IPS-18c (cell line): ENCODE results near the gene DBNL.
A peak's percentile ranks its signal among the peaks of the same experiment; 100 is the strongest.

ENCODE experiments used
- H3K4me3 ChIP-seq: 2 replicates; pipeline ENCODE4 v1.7.0; 2013; ENCODE audit warnings: low read depth, mild to moderate bottlenecking, low read length, moderate library complexity; ENCODE audit not compliant: insufficient read depth
- H3K9me3 ChIP-seq: one replicate; pipeline ENCODE4 v1.6.1; 2013; ENCODE audit warnings: mild to moderate bottlenecking, low read length, moderate library complexity; ENCODE audit not compliant: control insufficient read depth, insufficient read depth

The DBNL gene

GRCh38 chr7:44082541-44083207 lies 38.2 kb downstream of the DBNL start:
- H3K9me3 ChIP-seq: no peaks in the 10 kb centered on the region
- H3K4me3 ChIP-seq: peak overlapping the region; percentile 53

DNA sequence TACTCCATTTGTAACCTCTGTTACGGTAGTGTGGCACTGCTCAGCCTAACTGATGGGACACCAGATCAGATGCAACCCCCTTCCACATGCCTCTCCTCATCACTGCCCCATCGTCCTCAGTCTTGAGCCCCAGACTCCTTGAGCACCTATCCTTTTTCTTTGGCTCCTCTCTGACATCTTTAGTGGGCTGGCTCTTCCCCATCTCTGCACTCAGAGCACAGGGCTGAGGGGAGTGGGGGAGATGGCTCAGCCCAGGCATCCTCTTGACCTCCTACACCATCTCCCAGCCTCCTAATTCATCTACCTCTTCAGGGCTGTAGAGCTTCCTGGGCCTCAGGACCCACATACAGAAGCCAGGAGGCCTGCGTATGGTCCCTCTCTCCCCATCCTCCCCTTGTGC lies 39.3 kb downstream of the DBNL start:
- H3K9me3 ChIP-seq: no peaks in the 10 kb centered on the region
- H3K4me3 ChIP-seq: no peak overlapping the region

DNA sequence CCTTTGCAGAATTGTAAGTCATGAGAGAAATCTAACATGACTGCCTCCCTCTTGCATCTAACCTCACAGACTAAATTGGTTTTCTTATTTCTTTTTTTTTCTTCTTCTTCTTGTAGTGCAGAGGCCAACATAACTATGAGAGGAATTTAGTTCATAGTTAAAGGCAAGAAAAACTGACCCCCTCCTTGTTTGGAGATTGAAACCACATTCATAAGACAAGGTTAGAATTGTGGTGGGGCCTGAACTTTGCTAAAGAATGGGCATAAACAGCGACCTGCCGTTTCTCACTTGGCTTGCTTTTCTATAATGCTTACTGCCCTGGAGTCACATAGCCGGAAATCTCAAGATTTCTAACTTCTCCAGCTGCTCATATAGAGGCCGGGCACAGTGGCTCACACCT lies 40.2 kb downstream of the DBNL start:
- Histone ChIP-seq H3K9me3 (no peaks in the 10 kb centered on the region), H3K4me3 (no peak overlapping the region)

DNA sequence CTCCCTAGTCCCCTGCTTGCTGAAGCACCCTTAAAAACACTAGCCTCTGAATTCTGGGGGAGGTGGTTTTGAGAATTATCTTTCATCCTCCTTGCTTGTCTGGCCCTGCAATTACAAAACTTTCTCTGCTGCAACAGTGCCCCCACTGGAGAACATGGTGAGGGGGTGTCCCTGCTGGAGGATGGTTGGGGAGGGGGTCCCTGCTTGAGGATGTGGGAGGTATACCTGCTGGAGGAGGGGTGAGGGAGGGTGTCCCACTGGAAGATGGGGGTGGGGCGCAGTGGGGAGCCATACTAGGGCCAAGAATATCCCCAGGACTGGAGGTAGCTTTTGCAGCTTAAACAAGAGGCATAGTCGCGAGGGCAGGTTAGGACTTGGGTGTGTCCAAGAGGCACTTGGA lies 41.0 kb downstream of the DBNL start:
- no peaks in the 10 kb centered on the region for H3K9me3 ChIP-seq
- no peak overlapping the region for H3K4me3 ChIP-seq

DNA sequence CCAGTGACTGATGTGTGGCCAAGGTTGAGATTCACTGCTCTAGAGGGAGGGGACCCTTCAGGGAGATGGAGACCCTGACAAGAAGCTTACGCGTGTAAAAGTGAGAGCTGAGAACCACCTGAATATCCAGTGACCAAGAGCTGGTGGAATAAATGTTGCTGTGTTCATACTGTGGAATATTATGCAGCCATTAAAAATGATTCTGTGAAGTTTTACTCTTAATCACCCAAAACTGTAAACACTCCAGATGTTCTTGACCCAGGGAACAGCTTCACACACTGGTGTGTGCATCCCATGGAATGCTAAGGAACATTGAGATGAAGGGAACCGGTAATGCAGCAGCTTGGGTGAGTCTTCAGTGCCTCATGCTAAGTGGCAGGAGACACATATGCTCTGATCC lies 42.1 kb downstream of the DBNL start:
- Histone ChIP-seq H3K9me3 (no peaks in the 10 kb centered on the region), H3K4me3 (no peak overlapping the region)

DNA sequence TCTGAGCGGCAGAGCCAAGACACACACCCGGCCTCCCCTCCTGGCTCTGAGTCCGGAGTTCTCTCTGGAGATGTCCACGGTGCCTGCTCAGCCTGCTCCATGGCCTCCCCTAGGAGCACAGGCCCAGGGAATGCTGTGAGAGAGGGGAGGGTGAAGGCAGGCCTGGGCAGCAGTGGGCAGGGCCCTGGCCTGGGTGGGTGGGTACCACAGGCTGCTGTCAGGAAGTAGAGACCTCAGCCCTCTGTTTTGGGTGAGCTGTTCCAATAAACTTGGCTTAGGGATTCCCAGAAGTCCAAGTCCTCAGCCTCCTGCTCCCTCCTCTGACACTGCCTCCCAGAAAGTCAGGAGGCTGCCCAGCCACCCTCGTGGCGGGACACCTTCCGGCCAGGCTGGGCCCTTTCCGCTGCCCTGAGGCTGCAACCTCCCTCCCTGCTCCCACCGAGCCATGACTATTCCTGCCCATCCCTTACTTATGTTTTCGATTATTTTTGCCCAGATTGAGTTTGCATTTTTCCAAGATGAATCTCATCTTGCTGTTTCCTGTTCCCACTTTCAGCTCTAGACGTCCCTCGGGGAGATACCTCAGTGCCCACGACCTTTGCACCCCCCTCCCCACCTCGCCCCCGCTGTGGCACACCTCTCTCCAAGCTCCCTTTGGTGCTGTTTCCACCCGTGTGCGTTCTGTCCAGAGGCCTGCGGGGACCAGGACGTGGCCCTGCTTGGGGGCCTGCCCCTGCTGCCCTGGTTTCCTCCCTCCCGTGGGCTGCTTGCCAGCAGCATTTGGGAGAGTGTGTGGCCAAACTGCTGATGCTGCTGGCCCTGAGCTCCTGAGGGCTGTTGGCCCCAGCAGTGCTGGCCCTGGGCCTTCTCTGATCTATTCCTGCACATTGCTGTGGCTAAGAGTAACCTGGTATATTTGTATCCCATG lies 43.7 kb downstream of the DBNL start:
- Histone ChIP-seq H3K4me3 (no peak overlapping the region), H3K9me3 (no peaks in the 10 kb centered on the region)

DNA sequence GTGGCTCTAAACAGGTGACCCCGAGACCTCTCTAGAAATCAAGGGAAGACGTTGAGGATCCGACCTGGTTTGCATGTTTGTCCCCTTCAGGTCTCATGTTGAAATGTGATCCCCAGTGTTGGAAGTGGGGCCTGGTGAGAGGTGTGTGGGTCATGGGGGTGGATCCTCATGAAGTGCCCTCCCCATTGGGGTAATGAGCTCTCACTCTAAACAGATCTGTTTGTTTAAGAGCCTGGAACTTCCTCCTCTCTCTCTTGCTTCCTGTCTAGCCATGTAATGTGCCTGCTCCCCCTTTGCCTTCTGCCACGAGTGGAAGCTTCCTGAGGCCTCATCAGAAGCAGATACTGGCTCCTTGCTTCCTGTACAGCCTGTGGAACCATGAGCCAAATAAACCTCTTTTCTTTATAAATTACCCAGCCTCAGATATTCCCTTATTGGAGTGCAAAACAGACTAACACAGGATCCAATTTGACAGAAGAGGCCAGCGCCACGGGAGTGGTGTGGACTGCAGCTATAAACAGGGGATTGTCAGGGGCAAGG lies 48.7 kb downstream of the DBNL start:
- Histone ChIP-seq H3K4me3 (no peak overlapping the region), H3K9me3 (no peaks in the 10 kb centered on the region)

DNA sequence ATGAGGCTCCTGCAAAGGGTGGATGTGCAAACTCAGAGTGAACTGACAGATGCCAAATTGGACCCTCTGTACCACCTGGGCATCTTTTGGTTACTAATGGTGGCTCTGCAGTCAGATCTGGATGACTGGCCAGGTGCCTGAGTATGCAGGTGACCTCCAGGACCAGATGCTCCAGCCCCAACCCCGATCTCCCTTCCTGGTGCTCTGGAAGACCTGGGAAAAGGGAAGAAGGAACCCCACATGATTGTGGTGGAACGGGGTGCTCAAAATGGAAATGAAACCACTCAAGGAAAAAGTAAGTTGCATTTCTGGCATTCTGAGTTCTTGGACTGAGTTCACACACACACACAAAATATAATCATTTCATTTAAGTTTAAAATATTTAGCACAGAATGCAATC lies 49.9 kb downstream of the DBNL start:
- no peaks in the 10 kb centered on the region for H3K9me3 ChIP-seq
- H3K4me3 ChIP-seq: no peak overlapping the region

DNA sequence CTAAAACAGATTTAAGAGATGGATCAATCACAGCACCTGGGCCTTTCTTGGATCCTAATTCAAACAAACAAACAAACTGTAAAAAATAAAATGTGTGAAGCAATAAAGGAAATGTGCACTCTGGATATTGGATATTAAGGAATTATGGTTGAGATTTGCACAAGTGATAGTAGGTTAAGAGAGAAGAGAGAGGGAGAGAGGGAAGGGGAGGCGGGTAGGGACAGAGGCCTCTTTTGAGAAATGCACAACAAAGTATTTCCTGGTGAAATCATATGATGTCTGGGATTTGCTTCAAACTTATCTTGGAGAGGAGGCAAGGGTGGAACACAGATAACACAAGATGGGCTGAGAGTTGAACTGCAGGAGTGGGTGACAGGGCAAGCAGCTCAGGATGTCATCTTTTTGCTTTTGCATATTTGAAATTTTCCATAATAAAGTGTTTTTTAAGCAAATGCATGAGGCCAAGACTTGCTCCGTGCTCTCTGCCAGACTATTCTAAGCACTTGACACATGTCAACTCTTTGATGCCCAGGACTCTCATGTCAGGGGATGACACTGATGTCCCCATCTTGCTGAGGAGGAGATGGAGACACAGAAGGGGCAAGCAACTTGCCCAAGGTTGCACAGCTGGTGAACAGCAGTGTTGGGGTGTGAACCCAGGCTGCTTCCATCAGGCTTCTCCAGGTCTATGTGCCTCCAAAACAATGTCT lies 50.5 kb downstream of the DBNL start:
- Histone ChIP-seq H3K4me3 (no peak overlapping the region), H3K9me3 (no peaks in the 10 kb centered on the region)

GRCh38 chr7:44095781-44096180 lies 51.3 kb downstream of the DBNL start:
- no peaks in the 10 kb centered on the region for H3K9me3 ChIP-seq
- H3K4me3 ChIP-seq: no peak overlapping the region

DNA sequence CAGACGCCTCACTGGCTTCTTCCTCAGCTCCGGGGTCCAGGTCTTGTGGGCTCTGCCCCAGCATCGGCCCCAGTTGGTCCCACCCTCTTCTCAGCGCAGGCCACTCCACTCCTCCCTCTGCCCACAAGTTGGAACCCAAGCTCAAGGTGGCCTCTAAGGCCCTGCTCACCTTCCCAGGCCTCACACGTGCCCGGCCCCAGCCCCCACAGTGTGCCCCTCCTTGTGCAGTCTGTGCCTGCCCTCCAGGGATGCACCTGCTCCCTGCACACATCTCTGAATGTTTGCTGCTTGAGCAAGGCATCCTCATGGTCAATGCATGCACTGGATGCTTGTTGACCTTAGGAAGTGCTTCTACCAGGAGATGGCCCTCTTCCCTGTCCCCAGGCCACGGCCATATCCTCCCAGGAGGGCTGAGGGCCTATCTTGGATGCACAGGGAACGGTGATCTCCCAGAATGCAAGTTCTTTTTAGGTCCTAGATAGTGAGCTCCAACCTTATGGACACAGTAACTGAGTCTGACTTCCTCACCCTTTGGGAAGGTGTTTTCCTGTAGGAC lies 51.9 kb downstream of the DBNL start:
- no peaks in the 10 kb centered on the region for H3K9me3 ChIP-seq
- no peak overlapping the region for H3K4me3 ChIP-seq

GRCh38 chr7:44097064-44097932 lies 52.8 kb downstream of the DBNL start:
- H3K4me3 ChIP-seq: no peak overlapping the region
- no peaks in the 10 kb centered on the region for H3K9me3 ChIP-seq

- no peaks in the 10 kb centered on the region for H3K9me3 ChIP-seq
- no peak overlapping the region for H3K4me3 ChIP-seq
Measured at GRCh38 chr7:44098092-44099068, 53.9 kb downstream of the DBNL start.

DNA sequence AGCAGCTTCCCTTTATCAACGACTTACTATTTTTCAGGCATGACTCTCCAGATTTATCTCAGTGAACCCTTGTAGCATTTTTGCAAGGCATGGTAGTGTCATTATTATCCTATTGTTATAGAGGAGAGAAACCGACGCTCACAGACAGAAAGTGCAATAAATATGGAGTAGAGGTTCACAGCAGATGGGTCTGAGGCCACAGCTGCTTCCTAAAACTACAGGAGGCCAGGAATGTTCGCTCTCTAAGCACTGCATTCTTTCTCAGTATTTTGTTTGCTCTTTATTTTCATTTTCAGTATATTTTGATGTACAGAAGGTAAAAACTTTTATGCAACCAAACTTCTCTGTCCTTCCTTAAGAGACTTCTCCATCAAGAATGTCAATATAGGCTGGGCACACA lies 55.2 kb downstream of the DBNL start:
- Histone ChIP-seq H3K4me3 (no peak overlapping the region), H3K9me3 (no peaks in the 10 kb centered on the region)

DNA sequence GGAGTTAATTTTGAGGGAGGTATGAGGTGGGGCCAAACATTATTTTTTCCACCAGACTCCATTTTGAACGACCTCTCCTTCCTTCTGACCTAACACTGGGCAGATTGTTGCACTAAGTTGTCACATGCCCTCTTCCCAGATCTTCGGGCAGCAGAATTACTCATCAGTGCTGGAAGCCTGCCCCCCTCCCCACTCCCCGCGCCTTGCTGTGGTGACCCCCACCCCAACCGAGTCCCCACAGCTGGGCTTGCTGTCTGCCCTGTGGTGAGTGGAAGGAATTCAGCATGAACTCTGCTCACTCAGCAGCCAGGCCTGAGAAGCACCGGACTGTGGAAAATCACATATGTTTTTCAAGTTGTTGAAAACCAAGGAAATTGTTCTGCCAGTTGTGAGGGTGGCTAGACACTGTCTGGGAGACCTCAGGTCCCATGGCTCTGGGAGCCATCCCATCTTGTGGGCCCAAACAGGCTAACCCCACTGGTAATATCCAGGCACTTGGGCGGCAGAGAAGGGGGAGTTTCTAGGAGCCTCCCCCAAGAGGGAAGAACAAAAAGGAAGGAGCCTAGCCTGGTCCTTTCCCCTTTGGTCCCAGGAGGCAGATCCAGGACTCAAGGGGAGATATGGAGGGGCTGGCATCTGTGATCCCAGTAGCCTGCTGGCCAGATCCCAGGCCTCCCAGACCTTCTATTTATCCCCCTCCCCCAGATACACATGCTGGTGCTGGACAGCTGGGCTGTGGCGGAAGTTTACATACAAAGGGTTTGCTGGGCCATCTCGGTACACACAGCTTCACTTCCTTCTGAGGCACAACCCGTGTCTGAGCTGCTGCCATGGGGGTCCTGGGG lies 56.2 kb downstream of the DBNL start:
- H3K9me3 ChIP-seq: no peaks in the 10 kb centered on the region
- no peak overlapping the region for H3K4me3 ChIP-seq
